Measurements from ENCODE around the gene KCNQ2.

DNA sequence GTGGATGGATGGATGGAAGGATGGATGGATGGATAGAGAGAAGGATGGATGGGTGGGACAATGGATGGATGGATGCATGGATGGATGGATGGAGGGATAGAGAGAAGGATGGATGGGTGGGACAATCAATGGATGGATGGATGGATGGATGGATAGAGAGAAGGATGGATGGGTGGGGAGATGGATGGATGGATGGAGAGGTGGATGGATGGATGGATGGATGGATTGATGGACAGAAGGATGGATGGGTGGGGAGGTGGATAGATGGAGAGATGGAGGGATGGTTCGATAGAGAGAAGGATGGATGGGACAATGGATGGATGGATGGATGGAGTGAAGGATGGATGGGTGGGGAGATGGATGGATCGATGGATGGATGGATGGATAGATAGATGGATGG lies 20.1 kb upstream of the KCNQ2 start:
- TF ChIP-seq GATA3 (IDR thresholded peaks at IDR 0.05; ENCODE audit: low read depth, low read length) = no peak
- TF ChIP-seq GATA2 (IDR thresholded peaks at IDR 0.05; ENCODE audit: low read depth, low read length) = no peak
